ENCODE measurements around the gene SNX2. TPM values are rescaled to one million over a fixed set of nuclear protein-coding genes. Genes with fewer than 3 reads are reported as not detected.

The SNX2 gene
- total RNA-seq, 6 experiments from 2014 or later: 26.7 to 42.0 (median 34.2) TPM

- Histone ChIP-seq H3K36me3 (no peaks in the 10 kb centered on the region), H3K27ac (no peak overlapping the region), H3K4me1 (no peaks in the 10 kb centered on the region), H3K27me3 (no peaks in the 10 kb centered on the region), H3K9me3 (no peaks in the 10 kb centered on the region), H3K4me3 (no peak overlapping the region)
- TF ChIP-seq POLR2A (IDR thresholded peaks at IDR 0.05) (no peak), CTCF (IDR thresholded peaks at IDR 0.05) (no peak)
- no peak for DNase-seq
- WGBS (ENCODE audit: insufficient coverage, low coverage, low lambda C conversion rate, missing lambda C conversion rate): 72% methylated on average over 2 of the region's 2 CpGs
- ATAC-seq: no peak
- intact Hi-C loops (cut with DNase I): no loop called here
These were observed 29.3 kb upstream of the SNX2 start for GRCh38 chr5:122745597-122745996.

GRCh38 chr5:122749886-122750285 is 25.0 kb upstream of the SNX2 start:
- intact Hi-C loops (cut with DNase I): no loop called here
- Histone ChIP-seq H3K27me3 (no peaks in the 10 kb centered on the region), H3K9me3 (no peaks in the 10 kb centered on the region), H3K4me1 (no peaks in the 10 kb centered on the region), H3K27ac (no peak overlapping the region), H3K36me3 (no peaks in the 10 kb centered on the region), H3K4me3 (no peak overlapping the region)
- TF ChIP-seq POLR2A (IDR thresholded peaks at IDR 0.05) (no peak), CTCF (IDR thresholded peaks at IDR 0.05) (no peak)
- no peak for DNase-seq
- ATAC-seq: peak in 1 of 4 donors; percentile 27
- 47% methylated on average over 2 of the region's 2 CpGs for WGBS (ENCODE audit: insufficient coverage, low coverage, low lambda C conversion rate, missing lambda C conversion rate)

- TF ChIP-seq CTCF (IDR thresholded peaks at IDR 0.05): no peak
- Histone ChIP-seq H3K27ac (no peak overlapping the region), H3K4me1 (no peaks in the 10 kb centered on the region), H3K36me3 (no peaks in the 10 kb centered on the region), H3K4me3 (no peak overlapping the region), H3K9me3 (no peaks in the 10 kb centered on the region), H3K27me3 (no peaks in the 10 kb centered on the region)
- intact Hi-C loops (cut with DNase I): no loop called here
- 62% methylated on average over 6 of the region's 7 CpGs for WGBS (ENCODE audit: insufficient coverage, low coverage, low lambda C conversion rate, missing lambda C conversion rate)
- DNase-seq: no peak
- peak; percentile 67 to 81 (median 72) for ATAC-seq
These were observed 23.5 kb upstream of the SNX2 start for GRCh38 chr5:122751293-122751782.

- Histone ChIP-seq H3K27me3 (no peaks in the 10 kb centered on the region), H3K36me3 (no peaks in the 10 kb centered on the region), H3K4me1 (no peaks in the 10 kb centered on the region), H3K9me3 (no peaks in the 10 kb centered on the region), H3K27ac (no peak overlapping the region), H3K4me3 (no peak overlapping the region)
- ATAC-seq (no peak), DNase-seq (no peak)
- intact Hi-C loops (cut with DNase I): no loop called here
- TF ChIP-seq POLR2A (IDR thresholded peaks at IDR 0.05): no peak
- TF ChIP-seq CTCF (IDR thresholded peaks at IDR 0.05): no peak
These were observed 21.4 kb upstream of the SNX2 start for GRCh38 chr5:122753500-122753899.

GRCh38 chr5:122755783-122756182 is 19.1 kb upstream of the SNX2 start:
- Histone ChIP-seq H3K9me3 (no peaks in the 10 kb centered on the region), H3K4me1 (no peaks in the 10 kb centered on the region), H3K36me3 (no peaks in the 10 kb centered on the region), H3K27ac (no peak overlapping the region), H3K4me3 (no peak overlapping the region), H3K27me3 (no peaks in the 10 kb centered on the region)
- no peak for DNase-seq
- TF ChIP-seq POLR2A (IDR thresholded peaks at IDR 0.05): no peak
- TF ChIP-seq CTCF (IDR thresholded peaks at IDR 0.05): no peak
- intact Hi-C loops (cut with DNase I): no loop called here
- ATAC-seq: no peak
- WGBS (ENCODE audit: insufficient coverage, low coverage, low lambda C conversion rate, missing lambda C conversion rate): 64% methylated on average over 2 of the region's 2 CpGs
